Mammary epithelial cell (primary cell): ENCODE data around the gene KRT72.

Experiments used
- EZH2 ChIP-seq: IDR thresholded peaks from 2 replicates; pipeline ENCODE4 v1.6.1; 2012; ENCODE audit warnings: low read length, inconsistent platforms, borderline replicate concordance
- TF ChIP-seq, protein P1 (sequence below), 2 donors: IDR thresholded peaks in 1 of 2; conservative IDR thresholded peaks in 1 of 2; 2 replicates each; pipeline ENCODE4 v1.5.1; 2011 to 2012; ENCODE audit warnings: inconsistent platforms in 2 of 2, low read length in 2 of 2, mild to moderate bottlenecking in 2 of 2, control low read depth in 1 of 2, low read depth in 1 of 2; ENCODE audit not compliant: insufficient read depth in 1 of 2; ENCODE audit errors: extremely low read depth in 1 of 2

DNA sequence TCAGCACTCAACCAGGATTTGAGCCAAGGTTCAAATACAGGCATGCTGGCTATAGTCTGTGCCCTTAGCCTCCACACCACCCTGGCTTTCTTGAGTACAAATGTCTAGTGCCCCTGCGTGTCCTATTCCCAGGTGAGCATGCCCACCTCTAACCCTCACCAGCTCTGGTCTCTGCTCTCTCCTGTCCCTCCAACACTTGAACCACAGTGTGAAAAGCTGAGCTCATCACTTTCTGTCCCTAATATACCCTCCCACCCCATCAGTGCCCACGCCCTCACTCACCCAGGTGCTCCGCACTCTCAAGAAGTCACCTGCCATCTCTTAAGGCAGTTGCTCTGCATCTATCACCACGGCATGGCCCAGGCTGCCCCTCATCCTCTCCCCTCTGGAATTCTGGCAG is 41.3 kb downstream of the KRT72 start:
- TF ChIP-seq, protein P1, sequence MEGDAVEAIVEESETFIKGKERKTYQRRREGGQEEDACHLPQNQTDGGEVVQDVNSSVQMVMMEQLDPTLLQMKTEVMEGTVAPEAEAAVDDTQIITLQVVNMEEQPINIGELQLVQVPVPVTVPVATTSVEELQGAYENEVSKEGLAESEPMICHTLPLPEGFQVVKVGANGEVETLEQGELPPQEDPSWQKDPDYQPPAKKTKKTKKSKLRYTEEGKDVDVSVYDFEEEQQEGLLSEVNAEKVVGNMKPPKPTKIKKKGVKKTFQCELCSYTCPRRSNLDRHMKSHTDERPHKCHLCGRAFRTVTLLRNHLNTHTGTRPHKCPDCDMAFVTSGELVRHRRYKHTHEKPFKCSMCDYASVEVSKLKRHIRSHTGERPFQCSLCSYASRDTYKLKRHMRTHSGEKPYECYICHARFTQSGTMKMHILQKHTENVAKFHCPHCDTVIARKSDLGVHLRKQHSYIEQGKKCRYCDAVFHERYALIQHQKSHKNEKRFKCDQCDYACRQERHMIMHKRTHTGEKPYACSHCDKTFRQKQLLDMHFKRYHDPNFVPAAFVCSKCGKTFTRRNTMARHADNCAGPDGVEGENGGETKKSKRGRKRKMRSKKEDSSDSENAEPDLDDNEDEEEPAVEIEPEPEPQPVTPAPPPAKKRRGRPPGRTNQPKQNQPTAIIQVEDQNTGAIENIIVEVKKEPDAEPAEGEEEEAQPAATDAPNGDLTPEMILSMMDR (conservative IDR thresholded peaks at IDR 0.05 in 1 of 2, IDR thresholded peaks at IDR 0.05 in 1 of 2; ENCODE audit: extremely low read depth in 1 of 2, insufficient read depth in 1 of 2, low read depth in 1 of 2, low read length in 2 of 2), result no peak
- TF ChIP-seq EZH2, result no peak
